Duodenal mucosa (tissue), 2 donors: Measurements from ENCODE around the gene CSNK1G2.

Experiments
- H3K27ac ChIP-seq: one replicate; pipeline ENCODE4 v1.7.0; 2013; ENCODE audit warnings: low read depth, low read length
- H3K27me3 ChIP-seq, 2 donors: one replicate each; pipeline ENCODE4 v1.7.0; 2013; ENCODE audit warnings: low read length in 2 of 2, control low read depth in 1 of 2; ENCODE audit not compliant: insufficient read depth in 2 of 2, control insufficient read depth in 1 of 2
- H3K36me3 ChIP-seq, 2 donors: one replicate each; pipeline ENCODE4 v1.7.0; 2013; ENCODE audit warnings: low read length in 2 of 2, control low read depth in 1 of 2; ENCODE audit not compliant: insufficient read depth in 2 of 2, control insufficient read depth in 1 of 2
- H3K4me1 ChIP-seq, 2 donors: one replicate each; pipeline ENCODE4 v1.7.0; 2013; ENCODE audit warnings: low read length in 2 of 2, control low read depth in 1 of 2; ENCODE audit not compliant: insufficient read depth in 2 of 2, control insufficient read depth in 1 of 2
- H3K4me3 ChIP-seq, 2 donors: one replicate each; pipeline ENCODE4 v1.7.0; 2013; ENCODE audit warnings: low read length in 2 of 2, low read depth in 1 of 2
- H3K9ac ChIP-seq, 2 donors: one replicate each; pipeline ENCODE4 v1.7.0; 2013; ENCODE audit warnings: low read length in 2 of 2, low read depth in 1 of 2
- H3K9me3 ChIP-seq, 2 donors: one replicate each; pipeline ENCODE4 v1.7.0; 2013; ENCODE audit warnings: low read length in 2 of 2, control low read depth in 1 of 2; ENCODE audit not compliant: control insufficient read depth in 1 of 2

The CSNK1G2 gene

GRCh38 chr19:1998712-1999708 is 58.0 kb downstream of the CSNK1G2 start:
- Histone ChIP-seq H3K9me3 (no peaks in the 10 kb centered on the region), H3K4me1 (no peaks in the 10 kb centered on the region), H3K9ac (no peak overlapping the region), H3K4me3 (no peak overlapping the region), H3K27ac (no peak overlapping the region), H3K36me3 (peaks cover 7 to 31% of the 10 kb centered on the region in 2 donors), H3K27me3 (no peaks in the 10 kb centered on the region)

GRCh38 chr19:1999856-2000515 is 59.0 kb downstream of the CSNK1G2 start:
- Histone ChIP-seq H3K9ac (no peak overlapping the region), H3K27me3 (no peaks in the 10 kb centered on the region), H3K9me3 (no peaks in the 10 kb centered on the region), H3K27ac (no peak overlapping the region), H3K36me3 (peaks cover 7 to 31% of the 10 kb centered on the region in 2 donors), H3K4me1 (no peaks in the 10 kb centered on the region), H3K4me3 (no peak overlapping the region)

GRCh38 chr19:2003874-2004273 is 62.9 kb downstream of the CSNK1G2 start:
- H3K27me3 ChIP-seq = no peaks in the 10 kb centered on the region
- H3K9me3 ChIP-seq = no peaks in the 10 kb centered on the region
- no peaks in the 10 kb centered on the region for H3K4me1 ChIP-seq
- no peak overlapping the region for H3K27ac ChIP-seq
- H3K9ac ChIP-seq = no peak overlapping the region
- H3K36me3 ChIP-seq = peaks cover 0 to 8% of the 10 kb centered on the region in 2 donors
- no peak overlapping the region for H3K4me3 ChIP-seq

GRCh38 chr19:2010135-2010668 is 69.2 kb downstream of the CSNK1G2 start:
- H3K27me3 ChIP-seq = no peaks in the 10 kb centered on the region

GRCh38 chr19:2011169-2011568 is 70.2 kb downstream of the CSNK1G2 start:
- peaks cover 0 to 9% of the 10 kb centered on the region in 2 donors for H3K4me1 ChIP-seq
- no peak overlapping the region for H3K27ac ChIP-seq
- H3K27me3 ChIP-seq = no peaks in the 10 kb centered on the region
- no peaks in the 10 kb centered on the region for H3K36me3 ChIP-seq
- H3K4me3 ChIP-seq = no peak overlapping the region
- H3K9me3 ChIP-seq = no peaks in the 10 kb centered on the region
- H3K9ac ChIP-seq = no peak overlapping the region

More at GRCh38 chr19:2010135-2010668, 69.2 kb downstream of the CSNK1G2 start:
- H3K4me1 ChIP-seq = peaks cover 0 to 9% of the 10 kb centered on the region in 2 donors
- no peaks in the 10 kb centered on the region for H3K9me3 ChIP-seq
- H3K9ac ChIP-seq = no peak overlapping the region
- no peaks in the 10 kb centered on the region for H3K36me3 ChIP-seq
- H3K27ac ChIP-seq = no peak overlapping the region
- no peak overlapping the region for H3K4me3 ChIP-seq

GRCh38 chr19:2012941-2013682 is 72.1 kb downstream of the CSNK1G2 start:
- H3K27ac ChIP-seq = no peak overlapping the region

GRCh38 chr19:2013683-2013961 is 72.7 kb downstream of the CSNK1G2 start:
- Histone ChIP-seq H3K4me1 (peaks cover 0 to 9% of the 10 kb centered on the region in 2 donors), H3K27ac (no peak overlapping the region)

More at GRCh38 chr19:2012941-2013682, 72.1 kb downstream of the CSNK1G2 start:
- no peaks in the 10 kb centered on the region for H3K27me3 ChIP-seq
- no peak overlapping the region for H3K9ac ChIP-seq
- H3K4me3 ChIP-seq = no peak overlapping the region
- peaks cover 0 to 9% of the 10 kb centered on the region in 2 donors for H3K4me1 ChIP-seq
- no peaks in the 10 kb centered on the region for H3K9me3 ChIP-seq
- H3K36me3 ChIP-seq = no peaks in the 10 kb centered on the region

GRCh38 chr19:2014131-2014571 is 73.2 kb downstream of the CSNK1G2 start:
- H3K4me1 ChIP-seq = peaks cover 0 to 9% of the 10 kb centered on the region in 2 donors

More at GRCh38 chr19:2013683-2013961, 72.7 kb downstream of the CSNK1G2 start:
- Histone ChIP-seq H3K4me3 (no peak overlapping the region), H3K9ac (no peak overlapping the region), H3K27me3 (no peaks in the 10 kb centered on the region), H3K36me3 (no peaks in the 10 kb centered on the region), H3K9me3 (no peaks in the 10 kb centered on the region)

GRCh38 chr19:2014731-2015607 is 74.0 kb downstream of the CSNK1G2 start:
- Histone ChIP-seq H3K4me1 (peaks cover 0 to 9% of the 10 kb centered on the region in 2 donors), H3K9ac (peak overlapping the region; percentile 39 to 47), H3K27me3 (no peaks in the 10 kb centered on the region), H3K27ac (no peak overlapping the region), H3K4me3 (peak overlapping the region; percentile 66 to 72), H3K9me3 (no peaks in the 10 kb centered on the region), H3K36me3 (no peaks in the 10 kb centered on the region)

More at GRCh38 chr19:2014131-2014571, 73.2 kb downstream of the CSNK1G2 start:
- Histone ChIP-seq H3K9me3 (no peaks in the 10 kb centered on the region), H3K27me3 (no peaks in the 10 kb centered on the region), H3K36me3 (no peaks in the 10 kb centered on the region), H3K9ac (peak overlapping the region in 1 of 2 donors; percentile 39), H3K4me3 (no peak overlapping the region), H3K27ac (no peak overlapping the region)
